H9 (cell line): ENCODE measurements around the gene RTP1. TPM values are rescaled to one million over a fixed set of nuclear protein-coding genes. Genes with fewer than 3 reads are reported as not detected.

Experiments
- DNase-seq: peaks from one replicate; pipeline ENCODE4 v3.0.0-alpha.2; 2017
- H2AFZ ChIP-seq: one replicate; pipeline ENCODE4 v1.6.1; 2013; ENCODE audit warnings: mild to moderate bottlenecking, low read length, control low read depth, moderate library complexity
- H2AK5ac ChIP-seq: 2 replicates; pipeline ENCODE4 v1.6.1; 2013; ENCODE audit warnings: low read length, control low read depth, mixed read lengths; ENCODE audit not compliant: insufficient read length
- H2BK120ac ChIP-seq: one replicate; pipeline ENCODE4 v1.6.1; 2013; ENCODE audit warnings: low read depth, mild to moderate bottlenecking, low read length, control low read depth, inconsistent platforms; ENCODE audit not compliant: poor library complexity, severe bottlenecking
- H2BK12ac ChIP-seq: 2 replicates; pipeline ENCODE4 v1.6.1; 2013; ENCODE audit warnings: low read length, control low read depth, mixed read lengths, low read depth; ENCODE audit not compliant: insufficient read length
- H2BK15ac ChIP-seq: 2 replicates; pipeline ENCODE4 v1.6.1; 2013; ENCODE audit warnings: low read depth, low read length, control low read depth
- H2BK20ac ChIP-seq: one replicate; pipeline ENCODE4 v1.6.1; 2013; ENCODE audit warnings: low read depth, mild to moderate bottlenecking, low read length, control low read depth, inconsistent platforms; ENCODE audit not compliant: poor library complexity, severe bottlenecking
- H2BK5ac ChIP-seq: 2 replicates; pipeline ENCODE4 v1.6.1; 2013; ENCODE audit warnings: low read length, control low read depth, mixed read lengths; ENCODE audit not compliant: insufficient read length
- H3K14ac ChIP-seq: 2 replicates; pipeline ENCODE4 v1.6.1; 2013; ENCODE audit warnings: low read length, control low read depth; ENCODE audit not compliant: insufficient read depth
- H3K18ac ChIP-seq: 2 replicates; pipeline ENCODE4 v1.6.1; 2013; ENCODE audit warnings: low read depth, mild to moderate bottlenecking, mixed read lengths, low read length, control low read depth; ENCODE audit not compliant: insufficient read length
- H3K23ac ChIP-seq: 2 replicates; pipeline ENCODE4 v1.6.1; 2013; ENCODE audit warnings: low read length, control low read depth, mixed read lengths, low read depth; ENCODE audit not compliant: insufficient read length
- H3K23me2 ChIP-seq: 2 replicates; pipeline ENCODE4 v1.6.1; 2013; ENCODE audit warnings: low read depth, mild to moderate bottlenecking, mixed read lengths, low read length, control low read depth; ENCODE audit not compliant: insufficient read length, poor library complexity, severe bottlenecking
- H3K27ac ChIP-seq: 2 replicates; pipeline ENCODE4 v1.5.1; 2013; ENCODE audit warnings: low read length, control low read depth, mixed read lengths, low read depth; ENCODE audit not compliant: insufficient read length
- H3K27me3 ChIP-seq: 2 replicates; pipeline ENCODE4 v1.6.1; 2013; ENCODE audit warnings: low read length, control low read depth, inconsistent platforms; ENCODE audit not compliant: insufficient read depth
- H3K4ac ChIP-seq: 2 replicates; pipeline ENCODE4 v1.6.1; 2013; ENCODE audit warnings: low read depth, mild to moderate bottlenecking, control low read depth, inconsistent platforms, low read length, moderate library complexity
- H3K4me1 ChIP-seq: 2 replicates; pipeline ENCODE4 v1.6.1; 2013; ENCODE audit warnings: low read length, control low read depth, inconsistent platforms; ENCODE audit not compliant: insufficient read depth
- H3K4me2 ChIP-seq: 2 replicates; pipeline ENCODE4 v1.6.1; 2013; ENCODE audit warnings: low read length, control low read depth, mixed read lengths; ENCODE audit not compliant: insufficient read length, insufficient read depth
- H3K56ac ChIP-seq: 2 replicates; pipeline ENCODE4 v1.6.1; 2013; ENCODE audit warnings: low read depth, mild to moderate bottlenecking, mixed read lengths, low read length, control low read depth; ENCODE audit not compliant: insufficient read length
- H3K79me1 ChIP-seq: 2 replicates; pipeline ENCODE4 v1.6.1; 2013; ENCODE audit warnings: low read depth, mild to moderate bottlenecking, moderate library complexity, low read length, control low read depth, inconsistent platforms; ENCODE audit not compliant: insufficient read depth, poor library complexity, severe bottlenecking
- H3K79me2 ChIP-seq: 2 replicates; pipeline ENCODE4 v1.6.1; 2013; ENCODE audit warnings: low read length, control low read depth, inconsistent platforms; ENCODE audit not compliant: insufficient read depth
- H3K9ac ChIP-seq: 2 replicates; pipeline ENCODE4 v1.6.1; 2013; ENCODE audit warnings: low read length, control low read depth, mixed read lengths; ENCODE audit not compliant: insufficient read length; ENCODE audit errors: extremely low read depth
- H3K9me3 ChIP-seq: one replicate; pipeline ENCODE4 v1.6.1; 2013; ENCODE audit warnings: low read depth, low read length, inconsistent platforms; ENCODE audit not compliant: control insufficient read depth
- H3T11ph ChIP-seq: one replicate; pipeline ENCODE4 v1.6.1; 2013; ENCODE audit warnings: mild to moderate bottlenecking, low read length, control low read depth, inconsistent platforms
- H4K20me1 ChIP-seq: one replicate; pipeline ENCODE4 v1.6.1; 2013; ENCODE audit not compliant: control insufficient read depth, insufficient read length, insufficient read depth
- H4K5ac ChIP-seq: 2 replicates; pipeline ENCODE4 v1.6.1; 2013; ENCODE audit warnings: low read depth, mild to moderate bottlenecking, mixed read lengths, low read length, control low read depth; ENCODE audit not compliant: insufficient read length
- H4K8ac ChIP-seq: replicated peaks from 2 replicates; pipeline ENCODE4 v1.6.1; 2013; ENCODE audit warnings: low read length, control low read depth, mixed read lengths, low read depth; ENCODE audit not compliant: insufficient read length
- H4K91ac ChIP-seq: 2 replicates; pipeline ENCODE4 v1.6.1; 2013; ENCODE audit warnings: low read depth, mild to moderate bottlenecking, moderate library complexity, mixed read lengths, low read length, control low read depth; ENCODE audit not compliant: insufficient read length
- H3K27ac Mint-ChIP-seq, 3 experiments: 2 replicates in 2 of 3; 3 replicates in 1 of 3; pipeline ENCODE4 v1.8.0; 2020 to 2021; ENCODE audit warnings: mixed read lengths in 3 of 3, mild to moderate bottlenecking in 1 of 3, moderate library complexity in 1 of 3
- H3K27me3 Mint-ChIP-seq: 2 replicates; pipeline ENCODE4 v1.8.0; 2021; ENCODE audit warnings: low read depth, mild to moderate bottlenecking, moderate library complexity, mixed read lengths
- H3K36me3 Mint-ChIP-seq, 3 experiments: 2 replicates in 2 of 3; 3 replicates in 1 of 3; pipeline ENCODE4 v1.8.0; 2020 to 2021; ENCODE audit warnings: low read depth in 3 of 3, mixed read lengths in 3 of 3; ENCODE audit not compliant: insufficient read depth in 1 of 3
- H3K4me1 Mint-ChIP-seq, 2 experiments: 2 replicates each; pipeline ENCODE4 v1.8.0; 2020; ENCODE audit warnings: mixed read lengths in 2 of 2
- H3K4me3 Mint-ChIP-seq, 2 experiments: 2 replicates in 1 of 2; 3 replicates in 1 of 2; pipeline ENCODE4 v1.8.0; 2020 to 2021; ENCODE audit warnings: mild to moderate bottlenecking in 2 of 2, mixed read lengths in 2 of 2, moderate library complexity in 1 of 2
- H3K9me3 Mint-ChIP-seq, 2 experiments: 2 replicates in 1 of 2; 3 replicates in 1 of 2; pipeline ENCODE4 v1.8.0; 2020; ENCODE audit warnings: mild to moderate bottlenecking in 2 of 2, mixed read lengths in 2 of 2, moderate library complexity in 1 of 2
- CTCF ChIP-seq: fragments of 200-600 bp; sonication (generic); conservative IDR thresholded peaks from 3 replicates; pipeline ENCODE4 v1.8.0; 2021; ENCODE audit warnings: antibody characterized with exemption, mild to moderate bottlenecking
- total RNA-seq: library from RNA; stranded (reverse); gene quantifications from 2 replicates; pipeline ENCODE4 v1.2.1, GENCODE V29; 2021

Gene RTP1
- total RNA-seq, 1 experiment from 2014 or later: 6.6 TPM

- H3K14ac ChIP-seq: no peak overlapping the region
- no peak overlapping the region for H4K91ac ChIP-seq
- no peak overlapping the region for H3K18ac ChIP-seq
- H3K23ac ChIP-seq: no peak overlapping the region
- no peak overlapping the region for H3T11ph ChIP-seq
- no peak overlapping the region for H2BK20ac ChIP-seq
- H3K56ac ChIP-seq: no peak overlapping the region
- no peaks in the 10 kb centered on the region for H4K20me1 ChIP-seq
- no peaks in the 10 kb centered on the region for H3K23me2 ChIP-seq
- H3K4ac ChIP-seq: no peak overlapping the region
- Mint-ChIP-seq H3K4me3 (no peak overlapping the region), H3K4me1 (peaks cover 7 to 25% of the 10 kb centered on the region in 2 experiments), H3K27ac (no peak overlapping the region), H3K36me3 (peaks cover 0 to 21% (median 0%) of the 10 kb centered on the region in 3 experiments; a peak in 3 of 7 replicates), H3K9me3 (peaks cover 0 to under 1% of the 10 kb centered on the region in 2 experiments; a peak in 1 of 5 replicates), H3K27me3 (no peaks in the 10 kb centered on the region)
- no peak overlapping the region for H3K4me2 ChIP-seq
- H2AK5ac ChIP-seq: no peak overlapping the region
- H2BK15ac ChIP-seq: no peak overlapping the region
- no peaks in the 10 kb centered on the region for H3K9me3 ChIP-seq
- TF ChIP-seq CTCF: no peak
- no peak overlapping the region for H3K9ac ChIP-seq
- no peak for DNase-seq
- no peak overlapping the region for H2BK12ac ChIP-seq
- H3K79me1 ChIP-seq: no peaks in the 10 kb centered on the region
- H2AFZ ChIP-seq: no peak overlapping the region
- H4K5ac ChIP-seq: no peak overlapping the region
- H3K79me2 ChIP-seq: no peaks in the 10 kb centered on the region
- H2BK120ac ChIP-seq: no peak overlapping the region
- H2BK5ac ChIP-seq: no peak overlapping the region
- H3K27me3 ChIP-seq: no peaks in the 10 kb centered on the region
- H3K27ac ChIP-seq: no peak overlapping the region
- peaks cover 3% of the 10 kb centered on the region; the same call in 1 of the 2 replicates for H3K4me1 ChIP-seq
- H4K8ac ChIP-seq: no peak overlapping the region
These were observed 4.1 kb upstream of the RTP1 start for GRCh38 chr3:187193181-187193580.
